Endothelial cell of umbilical vein (primary cell): ENCODE measurements around the gene TMEM270.

Experiments used
- CTCF ChIP-seq, 2 donors: IDR thresholded peaks; 1 replicate in 1 of 2; 2 replicates in 1 of 2; pipeline ENCODE4 v1.5.1; 2011; ENCODE audit warnings: low read length in 2 of 2, mild to moderate bottlenecking in 2 of 2, moderate library complexity in 2 of 2, control low read depth in 1 of 2, inconsistent platforms in 1 of 2, low read depth in 1 of 2; ENCODE audit not compliant: insufficient read depth in 1 of 2; ENCODE audit errors: extremely low read depth in 1 of 2
- EZH2 ChIP-seq: IDR thresholded peaks from 2 replicates; pipeline ENCODE4 v1.6.1; 2012; ENCODE audit warnings: borderline replicate concordance, low read depth, mild to moderate bottlenecking, moderate library complexity, low read length, inconsistent platforms; ENCODE audit not compliant: severe bottlenecking
- FOS ChIP-seq: IDR thresholded peaks from 2 replicates; pipeline ENCODE4 v1.6.1; 2011; ENCODE audit warnings: mild to moderate bottlenecking, low read length, moderate library complexity, borderline replicate concordance; ENCODE audit not compliant: insufficient read depth
- JUN ChIP-seq: IDR thresholded peaks from 2 replicates; pipeline ENCODE4 v1.6.1; 2011; ENCODE audit warnings: borderline replicate concordance, low read depth; ENCODE audit not compliant: insufficient read length, insufficient read depth
- MAX ChIP-seq: IDR thresholded peaks from 2 replicates; pipeline ENCODE4 v1.6.1; 2011; ENCODE audit not compliant: insufficient read depth, insufficient read length
- MYC ChIP-seq: IDR thresholded peaks from one replicate; pipeline ENCODE4 v1.6.1; 2011; ENCODE audit warnings: mild to moderate bottlenecking, low read depth, low read length
- POLR2A ChIP-seq: IDR thresholded peaks from 2 replicates; pipeline ENCODE4 v1.6.1; 2012; ENCODE audit warnings: low read depth, mild to moderate bottlenecking, control low read depth, low read length
- POLR2AphosphoS5 ChIP-seq: IDR thresholded peaks from 2 replicates; pipeline ENCODE4 v1.6.1; 2012; ENCODE audit warnings: low read depth, mild to moderate bottlenecking, control low read depth, low read length, moderate library complexity; ENCODE audit not compliant: insufficient read depth

DNA sequence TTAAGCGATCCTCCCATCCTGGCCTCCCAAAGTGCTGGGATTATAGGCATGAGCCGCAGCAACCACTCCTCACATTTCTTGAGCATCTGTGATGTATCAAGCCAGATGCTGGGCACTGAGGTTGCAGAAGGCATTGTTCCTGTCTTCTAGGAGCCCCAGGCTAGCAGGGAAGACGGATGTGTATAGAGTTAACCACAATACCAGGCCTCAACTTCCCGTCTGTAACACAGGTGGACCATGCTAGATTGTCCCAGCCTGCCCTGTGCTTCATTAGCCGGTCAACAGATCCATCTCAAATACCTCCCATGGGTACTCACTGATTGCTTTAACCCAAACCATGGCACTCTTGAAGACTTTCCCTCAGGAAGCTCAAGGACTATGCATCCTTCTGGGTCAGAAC, 32.0 kb upstream of the TMEM270 start:
- TF ChIP-seq POLR2A: no peak
- no peak for TF ChIP-seq CTCF (IDR thresholded peaks at IDR 0.05; ENCODE audit: extremely low read depth in 1 of 2, insufficient read depth in 1 of 2, low read depth in 1 of 2, low read length in 2 of 2)
- no peak for TF ChIP-seq EZH2
- no peak for TF ChIP-seq MAX
- no peak for TF ChIP-seq FOS
- TF ChIP-seq POLR2AphosphoS5: no peak
- TF ChIP-seq JUN: no peak
- no peak for TF ChIP-seq MYC
